Central memory CD8-positive, alpha-beta T cell (primary cell): ENCODE measurements around the gene SIMC1.
"Not testable (repeated sequence)": the region's sequence is repeated elsewhere in the genome, so short reads cannot be mapped to it uniquely, and the experiment has no call there.

Source experiments
- ATAC-seq: fragments of 150-1000 bp; cut with Tn5 transposase; replicated peaks from 2 replicates; pipeline ENCODE4 v1.10.0; 2022; ENCODE audit warnings: mild to moderate bottlenecking, moderate FRiP score, moderate number of reproducible peaks; ENCODE audit not compliant: poor library complexity, severe bottlenecking; ENCODE audit errors: extremely low read depth
- DNase-seq, 2 donors: peaks; one replicate each; pipeline ENCODE4 v3.0.0; 2021; ENCODE audit warnings: low spot score in 2 of 2
- H3K27ac Mint-ChIP-seq: one replicate; pipeline ENCODE4 v1.8.0; 2022; ENCODE audit warnings: low read depth, mild to moderate bottlenecking, moderate library complexity, mixed read lengths
- H3K27me3 Mint-ChIP-seq: one replicate; pipeline ENCODE4 v1.8.0; 2022; ENCODE audit warnings: mixed read lengths
- H3K36me3 Mint-ChIP-seq: one replicate; pipeline ENCODE4 v1.8.0; 2022; ENCODE audit warnings: mild to moderate bottlenecking, moderate library complexity, mixed read lengths; ENCODE audit not compliant: insufficient read depth
- H3K4me1 Mint-ChIP-seq: one replicate; pipeline ENCODE4 v1.8.0; 2022; ENCODE audit warnings: mixed read lengths
- H3K4me3 Mint-ChIP-seq: one replicate; pipeline ENCODE4 v1.8.0; 2022; ENCODE audit warnings: mild to moderate bottlenecking, moderate library complexity, mixed read lengths
- H3K9me3 Mint-ChIP-seq: one replicate; pipeline ENCODE4 v1.8.0; 2022; ENCODE audit warnings: mixed read lengths

SIMC1 gene

DNA sequence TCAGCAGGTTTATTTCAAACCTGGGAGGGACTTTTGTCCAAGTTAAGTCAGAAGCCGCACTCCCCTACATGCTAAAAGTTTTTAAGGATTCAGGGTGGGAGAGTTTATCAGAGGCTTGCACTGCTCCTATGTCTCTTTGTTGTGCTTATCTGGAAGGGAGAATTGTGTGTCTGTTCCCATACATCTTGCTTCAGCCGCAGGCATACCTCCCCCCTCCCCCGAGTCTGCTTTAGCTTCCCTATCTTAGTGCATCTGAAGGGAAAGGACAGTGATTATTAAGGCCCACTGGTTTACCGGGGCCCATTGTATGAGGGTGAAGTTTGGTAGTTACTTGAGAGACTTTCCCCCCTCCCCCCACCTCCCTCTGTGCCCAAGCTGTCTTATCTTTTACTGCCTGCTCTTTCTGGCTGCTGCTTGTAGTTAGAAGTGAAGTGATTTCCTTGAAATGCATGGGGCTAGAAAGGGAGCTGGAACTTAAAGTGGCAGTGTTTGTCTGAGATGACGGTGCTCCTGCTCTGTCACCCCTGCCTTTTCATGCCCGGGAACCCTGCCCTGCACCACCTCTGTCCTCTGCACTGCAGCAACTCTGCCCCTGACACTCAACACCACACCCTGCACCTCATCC, 40.9 kb upstream of the SIMC1 start:
- not testable (repeated sequence) for H3K9me3 Mint-ChIP-seq, H3K4me1 Mint-ChIP-seq, DNase-seq, H3K36me3 Mint-ChIP-seq, H3K4me3 Mint-ChIP-seq, H3K27ac Mint-ChIP-seq, ATAC-seq
- H3K27me3 Mint-ChIP-seq, result peaks cover 21% of the 10 kb centered on the region

DNA sequence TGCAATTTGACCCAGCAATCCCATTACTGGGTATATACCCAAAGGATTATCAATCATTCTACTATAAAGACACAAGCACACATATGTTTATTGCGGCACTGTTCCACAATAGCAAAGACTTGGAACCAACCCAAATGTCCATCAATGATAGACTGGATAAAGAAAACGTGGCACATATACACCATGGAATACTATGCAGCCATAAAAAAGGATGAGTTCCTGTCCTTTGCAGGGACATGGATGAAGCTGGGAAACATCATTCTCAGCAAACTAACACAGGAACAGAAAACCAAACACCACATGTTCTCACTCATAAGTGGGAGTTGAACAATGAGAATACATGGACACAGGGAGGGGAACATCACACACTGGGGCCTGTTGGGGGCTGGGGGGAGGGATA, 39.9 kb upstream of the SIMC1 start:
- H3K9me3 Mint-ChIP-seq, H3K4me3 Mint-ChIP-seq, H3K4me1 Mint-ChIP-seq: not testable (repeated sequence)

DNA sequence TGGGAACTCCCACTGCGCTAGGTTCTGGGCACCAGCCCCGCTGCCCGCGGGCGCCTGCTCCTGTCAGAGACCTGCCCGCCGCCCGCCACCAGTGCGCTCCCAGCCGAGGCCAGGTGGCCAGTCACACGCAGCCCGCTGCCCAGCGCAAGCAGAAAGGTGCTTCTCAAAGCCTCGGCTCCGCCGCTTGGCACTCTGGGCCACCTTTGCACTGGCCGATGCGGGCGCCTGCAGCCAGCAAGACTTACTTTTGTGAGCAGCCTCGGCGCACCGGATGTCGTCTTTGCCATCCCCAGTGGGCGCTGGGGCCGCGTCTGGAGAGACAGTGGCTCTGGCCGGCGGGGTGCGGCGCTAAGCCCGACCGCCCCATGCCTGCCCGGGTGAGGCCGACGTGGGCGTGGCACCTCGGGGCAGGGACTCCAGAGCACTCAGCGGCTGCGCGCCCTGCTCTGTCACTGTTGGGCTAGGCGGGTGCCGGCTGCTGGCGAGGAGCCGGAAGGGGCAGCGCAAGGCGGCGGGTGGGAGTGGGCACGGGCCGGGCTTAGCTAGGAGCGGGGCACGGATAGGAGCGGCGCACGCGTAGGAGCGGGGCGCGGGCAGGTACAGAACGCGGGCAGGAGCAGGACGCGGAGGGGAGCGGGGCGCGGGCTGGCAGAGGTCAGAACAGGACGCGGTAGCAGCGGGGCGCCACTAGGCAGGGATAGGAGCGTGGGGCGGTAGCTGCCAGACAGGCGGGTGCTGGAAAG, 39.1 kb upstream of the SIMC1 start:
- H3K27ac Mint-ChIP-seq, DNase-seq, H3K9me3 Mint-ChIP-seq, H3K36me3 Mint-ChIP-seq, H3K4me1 Mint-ChIP-seq: not testable (repeated sequence)
- Mint-ChIP-seq H3K27me3 (peaks cover 21% of the 10 kb centered on the region), H3K4me3 (peak overlapping the region; percentile 43)
- ATAC-seq, result peak; percentile 33

More for the DNA sequence above, 39.9 kb upstream of the SIMC1 start:
- H3K27ac Mint-ChIP-seq, DNase-seq, ATAC-seq, H3K36me3 Mint-ChIP-seq: not testable (repeated sequence)
- peaks cover 21% of the 10 kb centered on the region for H3K27me3 Mint-ChIP-seq

DNA sequence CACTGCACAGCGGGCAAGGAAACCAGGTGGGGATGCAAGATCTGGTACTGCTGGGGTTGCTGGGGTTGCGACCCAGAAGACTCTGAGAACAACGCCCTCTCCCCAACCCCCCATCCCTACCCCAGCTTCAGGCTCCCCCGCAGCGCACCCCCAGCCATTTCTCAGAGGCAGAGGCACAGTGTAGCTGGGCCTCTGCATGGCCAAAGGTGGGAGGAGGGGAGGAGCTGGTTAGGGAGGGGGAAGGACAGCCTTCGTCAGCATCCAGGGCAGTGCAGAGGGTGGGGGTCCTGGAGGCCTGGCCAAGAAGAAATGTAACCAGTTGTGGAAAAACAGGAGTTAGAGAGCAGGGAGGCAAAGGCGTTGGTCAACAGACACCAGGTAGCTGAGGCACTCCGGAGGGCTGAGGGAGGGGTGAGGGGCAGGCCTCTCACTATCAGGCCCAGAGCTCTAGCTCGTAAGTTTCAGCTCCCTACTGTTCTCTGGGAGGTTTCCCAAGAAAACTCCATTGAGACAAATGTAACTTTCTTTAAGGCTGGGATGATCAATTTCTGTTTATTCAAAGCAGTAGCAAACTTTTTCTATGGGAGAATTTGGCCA, 38.3 kb upstream of the SIMC1 start:
- Mint-ChIP-seq H3K27me3 (peaks cover 21% of the 10 kb centered on the region), H3K4me3 (peak overlapping the region; percentile 43)
- not testable (repeated sequence) for H3K4me1 Mint-ChIP-seq, DNase-seq, H3K9me3 Mint-ChIP-seq, ATAC-seq, H3K27ac Mint-ChIP-seq, H3K36me3 Mint-ChIP-seq

DNA sequence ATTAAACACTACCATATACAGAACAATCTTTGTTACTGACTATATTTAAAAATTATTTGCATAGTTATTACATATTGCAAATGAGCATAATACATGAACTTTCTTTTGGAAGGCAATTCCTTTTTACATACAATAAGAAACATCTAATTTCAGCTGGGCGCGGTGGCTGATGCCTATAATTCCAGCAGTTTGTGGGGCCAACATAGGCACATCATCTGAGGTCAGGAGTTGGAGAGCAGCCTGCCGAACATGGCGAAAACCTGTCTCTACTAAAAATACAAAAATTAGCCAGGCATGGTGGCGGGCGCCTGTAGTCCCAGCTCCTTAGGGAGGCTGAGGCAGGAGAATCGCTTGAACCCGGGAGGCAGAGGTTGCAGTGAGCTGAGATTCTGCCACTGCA, 36.4 kb upstream of the SIMC1 start:
- H3K9me3 Mint-ChIP-seq, result no peaks in the 10 kb centered on the region
- H3K4me1 Mint-ChIP-seq, result no peaks in the 10 kb centered on the region
- H3K27me3 Mint-ChIP-seq, result peaks cover 21% of the 10 kb centered on the region
- no peaks in the 10 kb centered on the region for H3K36me3 Mint-ChIP-seq
- ATAC-seq, result no peak
- H3K4me3 Mint-ChIP-seq, result no peak overlapping the region
- H3K27ac Mint-ChIP-seq, result no peak overlapping the region
- DNase-seq, result no peak

DNA sequence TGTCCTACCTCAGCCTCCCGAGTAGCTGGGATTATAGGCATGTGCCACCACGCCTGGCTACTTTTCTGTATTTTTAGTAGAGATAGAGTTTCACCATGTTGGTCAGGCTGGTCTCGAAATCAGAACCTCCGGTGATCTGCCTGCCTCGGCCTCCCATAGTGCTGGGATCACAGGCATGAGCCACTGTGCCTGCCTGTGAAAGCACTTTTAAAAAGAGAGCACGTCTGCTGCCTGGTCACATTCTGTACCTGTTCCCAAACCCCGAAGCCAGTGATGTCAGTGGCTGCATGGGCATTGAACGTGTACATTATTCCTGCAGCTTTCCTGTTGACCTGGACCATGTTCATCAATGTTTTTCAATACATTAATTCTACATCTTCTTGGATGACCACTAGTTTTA, 35.1 kb upstream of the SIMC1 start:
- H3K36me3 Mint-ChIP-seq, result no peaks in the 10 kb centered on the region
- H3K9me3 Mint-ChIP-seq, result no peaks in the 10 kb centered on the region
- no peaks in the 10 kb centered on the region for H3K4me1 Mint-ChIP-seq
- H3K4me3 Mint-ChIP-seq, result no peak overlapping the region
- no peak for ATAC-seq
- H3K27me3 Mint-ChIP-seq, result peaks cover 12% of the 10 kb centered on the region
- no peak for DNase-seq
- no peak overlapping the region for H3K27ac Mint-ChIP-seq

DNA sequence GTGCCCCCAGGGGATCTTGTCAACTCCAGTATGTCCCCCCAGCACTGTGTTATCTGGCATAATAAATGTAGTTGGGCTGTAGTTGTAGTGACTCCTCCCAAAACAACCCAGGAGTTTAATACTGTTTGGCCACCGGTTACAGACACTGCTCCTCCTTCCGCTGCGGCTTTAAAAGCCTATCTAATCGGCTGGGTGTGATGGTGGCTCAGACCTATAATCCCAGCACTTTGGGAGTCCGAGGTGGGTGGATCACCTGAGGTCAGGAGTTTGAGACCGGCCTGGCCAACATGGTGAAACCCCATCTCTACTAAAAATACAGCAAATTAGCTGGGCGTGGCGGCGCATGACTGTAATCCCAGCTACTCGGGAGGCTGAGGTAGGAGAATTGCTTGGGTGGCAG, 34.7 kb upstream of the SIMC1 start:
- not testable (repeated sequence) for ATAC-seq, H3K4me3 Mint-ChIP-seq, H3K4me1 Mint-ChIP-seq

DNA sequence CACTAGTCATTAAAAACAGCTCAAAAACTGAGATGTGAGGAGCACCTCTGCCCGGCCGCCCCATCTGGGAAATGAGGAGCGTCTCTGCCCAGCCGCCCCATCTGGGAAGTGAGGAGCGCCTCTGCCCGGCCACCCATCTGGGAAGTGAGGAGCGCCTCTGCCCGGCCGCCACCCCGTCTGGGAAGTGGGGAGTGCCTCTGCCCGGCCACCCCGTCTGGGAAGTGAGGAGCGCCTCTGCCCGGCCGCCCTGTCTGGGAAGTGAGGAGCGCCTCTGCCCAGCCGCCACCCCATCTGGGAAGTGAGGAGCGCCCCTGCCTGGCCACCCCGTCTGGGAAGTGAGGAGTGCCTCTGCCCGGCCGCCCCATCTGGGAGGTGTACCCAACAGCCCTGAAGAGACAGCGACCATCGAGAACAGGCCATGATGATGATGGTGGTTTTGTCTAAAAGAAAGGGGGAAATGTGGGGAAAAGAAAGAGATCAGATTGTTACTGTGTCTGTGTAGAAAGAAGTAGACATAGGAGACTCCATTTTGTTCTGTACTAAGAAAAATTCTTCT, 23.7 kb upstream of the SIMC1 start:
- peaks cover 36% of the 10 kb centered on the region for H3K27me3 Mint-ChIP-seq
- H3K36me3 Mint-ChIP-seq, H3K9me3 Mint-ChIP-seq, DNase-seq, H3K4me3 Mint-ChIP-seq, ATAC-seq, H3K4me1 Mint-ChIP-seq, H3K27ac Mint-ChIP-seq: not testable (repeated sequence)

More for the DNA sequence above, 34.7 kb upstream of the SIMC1 start:
- H3K27ac Mint-ChIP-seq, H3K9me3 Mint-ChIP-seq, H3K36me3 Mint-ChIP-seq, DNase-seq: not testable (repeated sequence)
- peaks cover 12% of the 10 kb centered on the region for H3K27me3 Mint-ChIP-seq

DNA sequence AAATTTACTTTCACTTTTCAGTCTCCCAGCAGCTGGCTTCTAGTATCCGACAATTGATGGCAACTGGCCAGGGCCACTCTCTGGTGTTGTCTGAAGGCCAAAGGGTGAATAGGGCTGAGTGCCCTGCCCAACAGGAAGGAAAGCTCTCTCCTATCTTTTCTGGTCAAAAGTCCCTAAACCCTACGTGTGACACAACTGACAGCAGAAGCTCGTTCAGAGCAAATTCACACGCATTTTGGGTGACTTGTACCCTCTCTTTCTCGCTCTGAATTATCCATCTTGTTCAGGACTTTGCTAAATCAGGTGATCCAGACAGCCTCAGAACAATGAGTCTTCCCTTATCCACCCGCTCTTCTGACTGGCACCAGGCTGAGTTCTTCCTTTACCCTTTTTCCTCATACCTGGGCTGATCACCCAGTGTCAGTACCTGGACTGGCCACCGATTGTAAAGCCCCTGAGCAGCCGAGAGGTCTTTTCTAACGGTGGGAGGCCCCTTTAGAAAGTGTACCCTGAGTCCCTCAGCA, 21.8 kb upstream of the SIMC1 start:
- H3K27ac Mint-ChIP-seq, H3K9me3 Mint-ChIP-seq, DNase-seq, H3K36me3 Mint-ChIP-seq, H3K4me3 Mint-ChIP-seq, H3K4me1 Mint-ChIP-seq, ATAC-seq: not testable (repeated sequence)
- peaks cover 44% of the 10 kb centered on the region for H3K27me3 Mint-ChIP-seq

DNA sequence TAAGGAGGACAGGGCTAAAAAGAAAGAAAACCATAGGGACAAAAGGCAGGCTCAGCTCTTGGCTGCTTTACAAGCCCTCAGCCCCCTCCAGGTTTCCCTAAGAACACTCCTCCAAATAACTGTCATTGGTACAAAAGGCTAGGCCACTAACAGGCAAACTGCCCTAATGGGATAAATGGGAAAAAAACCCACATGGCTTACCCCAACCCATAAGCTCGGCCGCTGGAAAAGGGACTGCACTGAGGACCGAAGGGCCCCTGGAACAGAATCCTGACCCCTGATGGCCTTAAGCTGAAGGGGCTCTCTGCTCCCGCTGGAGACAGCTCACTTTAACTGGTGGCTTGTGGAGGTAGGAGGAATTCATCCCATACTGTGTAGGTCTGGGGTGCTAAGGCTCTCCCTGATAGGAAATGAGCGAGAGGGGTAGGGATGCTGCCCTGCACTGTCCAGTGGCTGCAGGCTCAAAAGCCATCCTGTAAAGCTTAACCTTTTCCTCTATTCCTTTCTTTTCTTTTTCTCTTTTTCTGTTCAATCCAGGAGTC, 21.0 kb upstream of the SIMC1 start:
- H3K36me3 Mint-ChIP-seq, ATAC-seq, H3K4me1 Mint-ChIP-seq, H3K9me3 Mint-ChIP-seq, H3K4me3 Mint-ChIP-seq, DNase-seq, H3K27ac Mint-ChIP-seq: not testable (repeated sequence)
- peaks cover 39% of the 10 kb centered on the region for H3K27me3 Mint-ChIP-seq

DNA sequence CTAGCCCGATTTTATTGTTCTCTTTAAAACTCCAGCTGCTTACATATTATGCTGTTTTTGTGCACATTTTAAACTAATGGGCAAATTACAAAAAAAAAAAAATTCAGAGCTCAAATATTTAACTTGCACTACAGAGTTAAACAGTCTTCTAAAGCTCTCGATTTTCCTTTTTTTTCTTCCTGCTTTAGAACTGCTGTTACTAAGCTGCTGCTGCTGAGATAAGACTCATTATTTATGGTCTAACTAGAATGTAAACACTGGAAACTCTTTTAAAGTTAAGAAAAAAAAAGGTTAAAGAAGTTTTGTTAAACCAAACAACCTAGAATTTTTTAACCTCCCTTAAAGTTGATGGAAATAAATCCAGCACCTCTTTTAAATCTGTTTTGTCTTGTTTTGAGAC, 20.5 kb upstream of the SIMC1 start:
- not testable (repeated sequence) for H3K9me3 Mint-ChIP-seq, ATAC-seq, H3K4me3 Mint-ChIP-seq, H3K4me1 Mint-ChIP-seq, DNase-seq, H3K36me3 Mint-ChIP-seq, H3K27ac Mint-ChIP-seq
- H3K27me3 Mint-ChIP-seq, result peaks cover 39% of the 10 kb centered on the region

DNA sequence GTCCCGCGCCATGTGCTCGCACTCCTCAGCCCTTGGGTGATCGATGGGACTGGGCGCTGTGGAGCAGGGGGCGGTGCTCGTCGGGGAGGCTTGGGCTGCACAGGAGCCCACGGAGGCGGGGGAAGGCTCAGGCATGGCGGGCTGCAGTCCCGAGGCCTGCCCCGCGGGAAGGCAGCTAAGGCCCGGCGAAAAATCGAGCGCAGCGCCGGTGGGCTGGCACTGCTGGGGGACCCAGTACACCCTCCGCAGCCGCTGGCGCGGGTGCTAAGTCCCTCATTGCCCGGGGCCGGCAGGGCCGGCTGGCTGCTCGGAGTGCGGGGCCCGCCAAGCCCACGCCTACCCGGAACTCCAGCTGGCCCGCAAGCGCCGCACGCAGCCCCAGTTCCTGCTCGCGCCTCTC, 16.2 kb upstream of the SIMC1 start:
- not testable (repeated sequence) for H3K36me3 Mint-ChIP-seq, DNase-seq

More for the DNA sequence above, 16.2 kb upstream of the SIMC1 start:
- not testable (repeated sequence) for ATAC-seq, H3K4me3 Mint-ChIP-seq, H3K4me1 Mint-ChIP-seq, H3K9me3 Mint-ChIP-seq, H3K27ac Mint-ChIP-seq
- peaks cover 30% of the 10 kb centered on the region for H3K27me3 Mint-ChIP-seq
